ENCODE data around the gene SUPT6H. TPM values are rescaled to one million over a fixed set of nuclear protein-coding genes. Genes with fewer than 3 reads are reported as not detected.
A peak's percentile ranks its signal among the peaks of the same experiment; 100 is the strongest.

Gene SUPT6H
- polyA plus RNA-seq, 1 of the 3 experiments (the other 2 are of a cell fraction) = 26.9 TPM

- no peaks in the 10 kb centered on the region for H3K27me3 ChIP-seq (ENCODE audit: insufficient read depth)
- TF ChIP-seq FOSL2 (IDR thresholded peaks at IDR 0.05; ENCODE audit: borderline replicate concordance, low read depth) = no peak
- no peak for TF ChIP-seq RCOR1 (IDR thresholded peaks at IDR 0.05; ENCODE audit: low read length)
- TF ChIP-seq MXI1 (IDR thresholded peaks at IDR 0.05; ENCODE audit: low read depth, low read length) = no peak
- no peak for TF ChIP-seq NFIC (IDR thresholded peaks at IDR 0.05; ENCODE audit: borderline replicate concordance)
- TF ChIP-seq POLR2AphosphoS5 (IDR thresholded peaks at IDR 0.05; ENCODE audit: low read depth, low read length) = no peak
- TF ChIP-seq EP300 (IDR thresholded peaks at IDR 0.05; ENCODE audit: borderline replicate concordance in 1 of 2, low read depth in 1 of 2, low read length in 1 of 2) = no peak
- TF ChIP-seq MAX (IDR thresholded peaks at IDR 0.05; ENCODE audit: low read depth) = no peak
- TF ChIP-seq RXRA (IDR thresholded peaks at IDR 0.05; ENCODE audit: borderline replicate concordance, low read depth) = no peak
- no peak for TF ChIP-seq YY1 (IDR thresholded peaks at IDR 0.05; ENCODE audit: low read depth)
- no peak for TF ChIP-seq USF2 (IDR thresholded peaks at IDR 0.05; ENCODE audit: borderline replicate concordance, low read depth, low read length)
- no peak overlapping the region for H3K4me2 ChIP-seq
- H3K27ac ChIP-seq (ENCODE audit: low read depth in 2 of 2, low read length in 1 of 2) = peak overlapping the region in 1 of 2 experiments; percentile 98; a peak in 2 of 4 replicates
- peaks cover 73% of the 10 kb centered on the region for H4K20me1 ChIP-seq (ENCODE audit: insufficient read depth)
- DNase-seq = no peak
- H2AFZ ChIP-seq (ENCODE audit: low read depth) = no peak overlapping the region
- 88% methylated on average over 10 of the region's 18 CpGs for WGBS (ENCODE audit: low lambda C conversion rate)
- H3K79me2 ChIP-seq (ENCODE audit: insufficient read depth) = peaks cover 60% of the 10 kb centered on the region
- peaks cover 22 to 33% of the 10 kb centered on the region in 2 experiments; a peak in 3 of 4 replicates for H3K4me1 ChIP-seq (ENCODE audit: control insufficient read depth in 1 of 2, insufficient read depth in 2 of 2, low read depth in 1 of 2, low read length in 1 of 2)
- ChIA-PET POLR2A (interaction anchor here (2.9 to 6.6 kb wide), 3 partner anchors 20 to 27 kb away, joined by 45 to 90 read pairs (median 52); partner anchors contain the start of genes NEK8, RPL23A and TLCD1), CTCF (interaction anchor here (1.0 to 20.4 kb wide), 7 partner anchors 8 to 205 kb away, joined by 3 to 612 read pairs (median 5); partner anchors contain the start of genes DHRS13, NEK8, RPL23A and TLCD1)
- H3K9me2 ChIP-seq = no peaks in the 10 kb centered on the region
- H3K9me3 ChIP-seq = no peaks in the 10 kb centered on the region
- no peak overlapping the region for H3K9ac ChIP-seq
- peaks cover 30 to 41% of the 10 kb centered on the region in 2 experiments for H3K36me3 ChIP-seq (replicated peaks in 1 of 2; ENCODE audit: control insufficient read depth in 1 of 2, insufficient read depth in 2 of 2, low read length in 1 of 2)
- H3K4me3 ChIP-seq (ENCODE audit: low read depth in 2 of 2, low read length in 1 of 2) = no peak overlapping the region
- H3F3A ChIP-seq (replicated peaks; ENCODE audit: insufficient read depth) = peaks cover 31% of the 10 kb centered on the region
These were observed 86.1 kb downstream of the SUPT6H start for GRCh38 chr17:28747801-28748750.

GRCh38 chr17:28748852-28749515, 87.0 kb downstream of the SUPT6H start:
- Histone ChIP-seq H3K27ac (ENCODE audit: low read depth in 2 of 2, low read length in 1 of 2) (no peak overlapping the region; a peak in 1 of 4 replicates), H2AFZ (ENCODE audit: low read depth) (no peak overlapping the region), H3K27me3 (ENCODE audit: insufficient read depth) (no peaks in the 10 kb centered on the region), H3F3A (replicated peaks; ENCODE audit: insufficient read depth) (peaks cover 24% of the 10 kb centered on the region), H3K36me3 (replicated peaks in 1 of 2; ENCODE audit: control insufficient read depth in 1 of 2, insufficient read depth in 2 of 2, low read length in 1 of 2) (peaks cover 30 to 41% of the 10 kb centered on the region in 2 experiments), H3K79me2 (ENCODE audit: insufficient read depth) (peaks cover 59% of the 10 kb centered on the region), H3K4me1 (ENCODE audit: control insufficient read depth in 1 of 2, insufficient read depth in 2 of 2, low read depth in 1 of 2, low read length in 1 of 2) (peaks cover 22 to 33% of the 10 kb centered on the region in 2 experiments; a peak in 3 of 4 replicates), H3K9ac (no peak overlapping the region), H4K20me1 (ENCODE audit: insufficient read depth) (peaks cover 73% of the 10 kb centered on the region), H3K4me3 (ENCODE audit: low read depth in 2 of 2, low read length in 1 of 2) (no peak overlapping the region), H3K9me2 (no peaks in the 10 kb centered on the region), H3K4me2 (no peak overlapping the region), H3K9me3 (no peaks in the 10 kb centered on the region)
- ChIA-PET POLR2A (interaction anchor here (2.9 to 6.6 kb wide), 2 partner anchors 22 to 28 kb away, joined by 45 to 52 read pairs; partner anchors contain the start of genes NEK8, RPL23A and TLCD1), CTCF (interaction anchor here (0.8 to 20.4 kb wide), 12 partner anchors 9 to 204 kb away, joined by 3 to 612 read pairs (median 4); partner anchors contain the start of genes BLTP2, NEK8, PROCA1 and RPL23A)
- TF ChIP-seq CHD2 (IDR thresholded peaks at IDR 0.05; ENCODE audit: low read length, partially characterized antibody) (no peak), ELF1 (IDR thresholded peaks at IDR 0.05) (no peak), ZBTB33 (IDR thresholded peaks at IDR 0.05; ENCODE audit: borderline replicate concordance, low read depth) (no peak), EZH2phosphoT487 (IDR thresholded peaks at IDR 0.05; ENCODE audit: borderline replicate concordance, low read depth) (no peak), NRF1 (IDR thresholded peaks at IDR 0.05; ENCODE audit: low read depth, low read length) (no peak), MEF2A (IDR thresholded peaks at IDR 0.05; ENCODE audit: borderline replicate concordance, low read depth) (no peak), GATA2 (CRISPR knock-in tag; IDR thresholded peaks at IDR 0.05) (no peak), SIN3A (IDR thresholded peaks at IDR 0.05; ENCODE audit: borderline replicate concordance, low read depth, low read length) (no peak), FOXJ3 (CRISPR knock-in tag; IDR thresholded peaks at IDR 0.05) (no peak), NFIC (IDR thresholded peaks at IDR 0.05; ENCODE audit: borderline replicate concordance) (no peak), SMC3 (IDR thresholded peaks at IDR 0.05; ENCODE audit: low read depth, low read length) (no peak), IRF3 (IDR thresholded peaks at IDR 0.05; ENCODE audit: low read depth, low read length) (no peak)
- DNase-seq = no peak
- 87% methylated on average over 18 of the region's 18 CpGs for WGBS (ENCODE audit: low lambda C conversion rate)
